Muscle layer of colon (tissue), 2 donors: Measurements from ENCODE around the gene ZFR2.

Experiments
- H3K27ac ChIP-seq: one replicate; pipeline ENCODE4 v1.7.0; 2013; ENCODE audit warnings: low read depth, mild to moderate bottlenecking, low read length, moderate library complexity
- H3K27me3 ChIP-seq, 2 donors: one replicate each; pipeline ENCODE4 v1.7.0; 2013; ENCODE audit warnings: low read length in 2 of 2, mild to moderate bottlenecking in 2 of 2; ENCODE audit not compliant: insufficient read depth in 2 of 2, control insufficient read depth in 1 of 2
- H3K36me3 ChIP-seq: one replicate; pipeline ENCODE4 v1.7.0; 2013; ENCODE audit warnings: mild to moderate bottlenecking, low read length; ENCODE audit not compliant: insufficient read depth
- H3K4me1 ChIP-seq: one replicate; pipeline ENCODE4 v1.7.0; 2013; ENCODE audit warnings: mild to moderate bottlenecking, low read length; ENCODE audit not compliant: insufficient read depth
- H3K4me3 ChIP-seq, 2 donors: one replicate each; pipeline ENCODE4 v1.7.0; 2013; ENCODE audit warnings: low read length in 2 of 2, low read depth in 1 of 2, mild to moderate bottlenecking in 1 of 2, moderate library complexity in 1 of 2
- H3K9ac ChIP-seq: one replicate; pipeline ENCODE4 v1.7.0; 2013; ENCODE audit warnings: low read length
- H3K9me3 ChIP-seq: one replicate; pipeline ENCODE4 v1.7.0; 2013; ENCODE audit warnings: mild to moderate bottlenecking, low read length
- donor health status: abdominal sarcoma.
- donor health status: Adenocarcinoma of cecum.

The ZFR2 gene

DNA sequence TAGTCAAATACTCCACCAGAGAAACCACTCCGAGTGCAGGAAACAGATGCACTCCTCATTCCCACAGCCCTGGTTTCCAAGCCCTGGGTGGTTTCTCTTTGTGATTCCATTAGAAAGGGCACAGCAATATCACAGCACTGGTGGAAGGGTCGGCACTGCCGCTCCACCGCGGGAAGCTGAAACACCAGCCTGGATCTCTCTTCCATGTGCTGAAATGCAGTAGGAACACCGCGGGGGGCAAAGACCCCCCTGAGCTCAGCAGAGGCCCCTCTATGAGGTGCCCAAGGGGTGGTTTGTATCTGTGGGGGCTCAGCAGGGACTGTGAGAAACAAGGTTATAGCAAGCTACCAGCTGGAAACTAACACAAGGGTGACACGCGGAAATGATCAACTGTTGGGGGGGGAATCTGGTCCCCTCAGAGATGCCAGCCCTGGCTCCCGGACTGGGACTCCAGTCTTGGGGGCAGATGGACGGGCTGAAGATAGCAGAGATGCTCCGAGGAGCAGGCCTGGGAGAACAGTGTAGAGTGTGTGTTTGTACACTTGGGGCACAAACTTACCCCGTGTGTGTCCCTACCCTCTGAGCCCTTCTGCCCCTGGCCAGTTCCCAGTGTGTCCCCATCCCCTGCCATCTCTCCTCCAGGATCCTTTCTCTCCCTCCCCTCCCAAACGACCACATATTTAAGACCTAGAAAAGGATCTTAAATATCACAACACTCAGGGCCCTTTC lies 1.8 kb downstream of the ZFR2 start:
- H3K27me3 ChIP-seq, result peaks cover 23 to 33% of the 10 kb centered on the region in 2 donors
- no peaks in the 10 kb centered on the region for H3K36me3 ChIP-seq
- no peaks in the 10 kb centered on the region for H3K4me1 ChIP-seq
- H3K9ac ChIP-seq, result no peak overlapping the region
- H3K4me3 ChIP-seq, result no peak overlapping the region
- peaks cover 3% of the 10 kb centered on the region for H3K9me3 ChIP-seq
- H3K27ac ChIP-seq, result no peak overlapping the region

DNA sequence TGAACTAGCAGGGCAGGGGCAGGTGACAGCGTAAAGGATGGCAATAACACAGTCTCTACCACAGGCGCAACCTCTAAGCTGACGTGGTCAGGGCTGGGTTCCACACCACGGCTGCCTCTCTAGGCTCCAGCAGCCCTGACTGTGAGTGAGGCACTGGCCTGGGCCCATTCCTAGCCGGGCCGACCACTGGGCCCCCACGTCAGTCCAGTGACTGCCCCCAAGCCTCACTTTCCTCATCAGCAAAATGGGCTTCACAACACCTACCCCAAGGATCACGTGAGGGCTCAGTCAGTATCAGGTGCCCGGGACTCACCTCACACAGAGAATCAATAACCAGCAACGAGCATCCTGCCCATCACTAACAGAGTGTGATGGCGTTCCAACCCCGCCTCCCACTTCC lies 5.2 kb downstream of the ZFR2 start:
- Histone ChIP-seq H3K36me3 (no peaks in the 10 kb centered on the region), H3K4me1 (no peaks in the 10 kb centered on the region), H3K27ac (no peak overlapping the region), H3K4me3 (no peak overlapping the region), H3K9ac (no peak overlapping the region), H3K27me3 (peaks cover 12 to 21% of the 10 kb centered on the region in 2 donors), H3K9me3 (no peaks in the 10 kb centered on the region)

DNA sequence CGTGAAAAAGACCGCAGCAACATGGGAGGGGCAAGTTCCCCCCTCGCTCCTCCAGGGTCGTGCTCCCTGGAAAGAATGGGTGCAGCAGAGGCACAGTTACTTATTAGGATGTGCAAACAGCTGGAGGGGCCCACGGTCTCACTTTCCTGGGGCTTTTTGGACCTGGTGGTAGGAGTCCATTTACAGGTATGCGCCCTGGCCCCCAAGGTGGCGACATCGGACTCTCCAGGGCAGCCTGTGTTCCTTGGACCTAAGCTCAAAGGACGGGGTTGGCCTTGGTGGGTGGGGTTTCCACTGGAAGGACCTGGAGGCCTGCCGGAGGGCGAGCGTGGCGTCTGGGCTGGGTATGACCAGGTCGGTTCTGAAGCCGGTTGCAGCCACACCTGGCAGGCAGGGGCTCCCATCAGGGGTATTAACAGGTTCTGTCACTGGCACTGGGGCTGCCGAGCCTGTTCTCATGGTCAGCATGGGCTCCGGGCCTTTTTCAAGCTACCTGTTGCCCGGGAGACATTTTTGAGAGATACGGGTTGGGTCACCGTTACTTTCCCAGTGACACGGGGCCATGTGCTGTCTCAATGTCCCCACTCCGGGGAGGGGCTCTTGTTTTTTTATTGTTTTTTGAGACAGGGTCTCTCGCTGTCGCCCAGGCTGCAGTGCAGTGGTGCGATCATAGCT lies 5.9 kb downstream of the ZFR2 start:
- Histone ChIP-seq H3K9ac (no peak overlapping the region), H3K9me3 (no peaks in the 10 kb centered on the region), H3K27me3 (peaks cover 8 to 14% of the 10 kb centered on the region in 2 donors), H3K4me1 (no peaks in the 10 kb centered on the region), H3K27ac (no peak overlapping the region), H3K4me3 (no peak overlapping the region), H3K36me3 (no peaks in the 10 kb centered on the region)

DNA sequence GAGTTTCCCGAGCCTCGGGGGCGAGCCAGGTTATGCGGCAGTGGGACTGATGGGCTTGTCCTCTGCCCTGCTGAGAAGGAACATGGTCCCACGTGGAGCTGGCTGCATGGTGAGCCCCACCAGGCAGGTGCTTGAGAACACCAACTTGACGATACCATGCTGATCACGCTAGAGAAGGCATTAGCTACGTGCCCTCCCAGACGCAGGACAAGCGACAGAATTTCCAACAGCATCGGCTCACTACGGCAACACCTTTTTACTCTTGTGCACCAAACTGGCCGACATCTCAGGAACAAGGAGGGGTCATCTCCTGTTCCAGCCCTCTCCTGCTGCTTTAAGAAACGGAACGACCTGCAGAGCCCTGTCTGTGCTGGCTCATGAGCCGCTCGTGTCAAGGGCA lies 8.3 kb downstream of the ZFR2 start:
- H3K9me3 ChIP-seq, result no peaks in the 10 kb centered on the region
- no peaks in the 10 kb centered on the region for H3K27me3 ChIP-seq
- no peak overlapping the region for H3K4me3 ChIP-seq

DNA sequence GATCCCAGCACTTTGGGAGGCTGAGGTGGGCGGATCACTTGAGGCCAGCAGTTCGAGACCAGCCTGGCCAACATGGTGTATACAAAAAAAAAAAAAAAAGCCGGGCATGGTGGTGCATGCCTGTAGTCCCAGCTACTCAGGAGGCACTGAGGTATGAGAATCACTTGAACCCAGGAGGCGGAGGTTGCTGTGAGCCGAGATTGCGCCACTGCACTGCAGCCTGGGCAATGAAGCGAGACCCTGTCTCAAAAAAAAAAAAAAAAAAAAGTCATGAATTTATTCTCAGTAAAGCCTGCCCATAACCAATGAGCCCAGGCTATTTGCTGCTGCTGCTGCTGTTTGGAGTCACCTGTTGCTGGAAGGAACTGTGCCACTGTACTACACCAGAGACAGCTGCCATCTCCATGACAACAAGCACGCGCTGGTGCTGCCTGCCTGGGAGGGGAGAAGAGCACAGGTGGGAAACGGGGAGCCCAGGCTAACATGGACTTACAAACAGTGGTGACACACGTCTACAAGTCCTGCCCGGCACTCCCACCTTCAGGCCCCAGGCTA lies 11.3 kb downstream of the ZFR2 start:
- Histone ChIP-seq H3K9me3 (peaks cover under 1% of the 10 kb centered on the region), H3K27me3 (no peaks in the 10 kb centered on the region), H3K9ac (no peak overlapping the region), H3K4me1 (no peaks in the 10 kb centered on the region), H3K36me3 (no peaks in the 10 kb centered on the region), H3K27ac (no peak overlapping the region), H3K4me3 (no peak overlapping the region)

More for the DNA sequence above, 8.3 kb downstream of the ZFR2 start:
- Histone ChIP-seq H3K9ac (no peak overlapping the region), H3K36me3 (no peaks in the 10 kb centered on the region), H3K4me1 (no peaks in the 10 kb centered on the region), H3K27ac (no peak overlapping the region)

DNA sequence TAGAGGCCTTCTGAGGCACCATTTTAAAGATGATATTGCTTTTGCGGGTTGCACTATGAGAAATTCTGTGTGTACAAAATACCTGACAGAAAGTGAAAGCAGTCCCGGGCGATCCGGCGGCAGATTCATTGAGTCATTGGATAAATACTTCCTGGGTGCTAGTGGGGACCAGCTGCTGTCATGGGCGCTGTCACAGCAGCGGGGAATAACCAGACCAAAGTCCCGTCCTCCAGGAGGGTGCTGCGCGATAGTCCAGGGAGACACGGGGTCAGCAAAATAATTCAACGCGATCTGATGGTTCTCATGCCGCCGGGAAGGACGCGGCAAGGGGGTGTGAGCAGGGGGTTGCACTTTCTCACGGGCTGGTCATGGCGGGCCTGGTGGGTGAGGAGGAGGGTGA lies 13.5 kb downstream of the ZFR2 start:
- H3K36me3 ChIP-seq, result no peaks in the 10 kb centered on the region
- no peaks in the 10 kb centered on the region for H3K27me3 ChIP-seq
- no peak overlapping the region for H3K9ac ChIP-seq
- H3K27ac ChIP-seq, result no peak overlapping the region
- H3K4me1 ChIP-seq, result no peaks in the 10 kb centered on the region
- peaks cover 10% of the 10 kb centered on the region for H3K9me3 ChIP-seq
- no peak overlapping the region for H3K4me3 ChIP-seq

DNA sequence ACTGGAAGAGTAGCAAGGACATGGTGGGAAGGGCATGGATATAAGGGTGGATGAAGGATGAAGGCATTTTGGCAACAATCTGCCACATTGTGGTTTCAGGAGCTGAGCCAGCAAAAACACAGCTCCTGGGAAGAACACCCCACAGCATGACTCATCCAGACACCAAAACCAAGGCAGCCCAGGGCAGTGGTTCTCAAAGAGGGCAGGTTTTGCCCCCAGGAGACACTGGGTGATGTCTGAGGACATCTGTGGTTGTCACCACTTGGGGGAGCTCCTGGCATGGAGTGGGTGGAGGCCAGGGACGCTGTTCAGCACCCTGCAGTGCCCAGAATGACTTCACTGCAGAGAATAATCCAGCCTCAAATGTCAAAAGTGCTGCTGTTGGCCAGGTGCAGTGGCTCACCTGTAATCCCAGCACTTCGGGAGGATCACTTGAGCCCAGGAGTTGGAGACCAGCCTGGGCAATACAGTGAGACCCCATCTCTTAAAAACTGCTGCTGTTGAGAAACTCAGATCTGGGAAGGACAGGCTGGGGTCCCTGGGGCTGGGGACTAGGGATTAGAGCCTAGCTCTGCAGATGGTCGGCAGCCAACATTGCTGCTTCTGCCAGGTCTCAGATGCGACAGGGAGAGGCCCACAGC lies 16.1 kb downstream of the ZFR2 start:
- H3K27me3 ChIP-seq, result no peaks in the 10 kb centered on the region
- no peak overlapping the region for H3K27ac ChIP-seq
- no peak overlapping the region for H3K9ac ChIP-seq
- no peaks in the 10 kb centered on the region for H3K4me1 ChIP-seq
- H3K4me3 ChIP-seq, result no peak overlapping the region
- no peaks in the 10 kb centered on the region for H3K36me3 ChIP-seq
- H3K9me3 ChIP-seq, result peaks cover 10% of the 10 kb centered on the region

DNA sequence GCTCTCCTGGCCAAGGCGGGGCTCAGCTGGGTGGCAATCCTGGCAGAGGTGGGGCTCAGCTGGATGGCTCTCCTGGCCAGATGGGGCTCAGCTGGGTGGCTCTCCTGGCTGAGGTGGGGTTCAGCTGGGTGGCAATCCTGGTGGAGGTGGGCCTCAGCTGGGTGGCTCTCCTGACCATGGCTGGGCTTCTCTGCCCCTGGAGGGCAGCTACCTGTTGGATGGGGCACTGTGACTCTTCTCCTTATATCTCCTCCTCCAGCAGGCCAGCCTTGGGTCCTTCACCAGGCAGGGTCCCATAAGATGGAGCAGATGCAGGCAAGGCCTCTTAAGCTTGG lies 16.7 kb downstream of the ZFR2 start:
- H3K27ac ChIP-seq, result no peak overlapping the region
- no peaks in the 10 kb centered on the region for H3K27me3 ChIP-seq
- no peak overlapping the region for H3K9ac ChIP-seq
- H3K4me1 ChIP-seq, result no peaks in the 10 kb centered on the region
- H3K4me3 ChIP-seq, result no peak overlapping the region
- peaks cover 10% of the 10 kb centered on the region for H3K9me3 ChIP-seq
- no peaks in the 10 kb centered on the region for H3K36me3 ChIP-seq

DNA sequence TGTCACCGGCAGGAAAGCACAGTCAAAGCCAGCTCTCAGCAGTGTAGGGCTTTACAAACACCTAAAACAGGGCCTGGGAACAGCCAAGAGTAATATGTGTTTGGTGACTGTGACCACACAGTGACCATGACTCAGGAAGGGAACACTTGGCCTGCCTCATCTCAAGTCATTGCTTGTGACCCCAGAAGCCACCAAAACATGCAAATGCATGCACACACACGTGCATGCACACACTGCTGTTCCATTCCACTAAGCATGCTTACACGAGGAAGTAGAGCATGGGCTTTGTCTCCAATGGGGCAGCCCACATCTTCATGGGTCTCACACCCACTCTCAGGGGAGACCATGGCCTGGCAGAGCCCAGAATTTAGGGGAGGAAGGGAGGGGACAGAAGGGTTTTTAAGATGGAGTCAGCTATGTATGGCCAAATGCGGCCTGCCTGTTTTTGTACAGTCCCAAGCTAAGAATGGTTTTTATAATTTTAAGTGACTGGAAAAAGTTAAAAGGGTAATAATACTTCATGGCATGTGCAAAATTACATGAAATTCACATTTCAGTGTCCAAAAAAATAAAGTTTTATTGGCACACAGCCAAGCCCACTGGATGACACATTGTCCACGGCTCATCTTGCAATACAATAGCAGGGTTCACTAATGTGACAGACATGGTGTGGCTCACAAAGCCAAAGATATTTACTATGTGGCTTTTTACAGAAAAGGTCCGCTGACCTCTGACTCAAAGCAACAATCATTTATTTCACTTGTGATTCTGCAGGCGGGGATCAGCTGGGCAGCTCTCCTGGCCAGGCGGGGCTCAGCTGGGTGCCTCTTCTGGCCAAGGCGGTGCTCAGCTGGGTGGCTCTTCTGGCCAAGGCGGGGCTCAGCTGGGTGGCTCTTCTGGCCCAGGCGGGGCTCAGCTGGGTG lies 17.3 kb downstream of the ZFR2 start:
- Histone ChIP-seq H3K36me3 (no peaks in the 10 kb centered on the region), H3K9ac (no peak overlapping the region), H3K9me3 (peaks cover 10% of the 10 kb centered on the region), H3K27me3 (no peaks in the 10 kb centered on the region), H3K4me1 (no peaks in the 10 kb centered on the region), H3K27ac (no peak overlapping the region), H3K4me3 (no peak overlapping the region)

DNA sequence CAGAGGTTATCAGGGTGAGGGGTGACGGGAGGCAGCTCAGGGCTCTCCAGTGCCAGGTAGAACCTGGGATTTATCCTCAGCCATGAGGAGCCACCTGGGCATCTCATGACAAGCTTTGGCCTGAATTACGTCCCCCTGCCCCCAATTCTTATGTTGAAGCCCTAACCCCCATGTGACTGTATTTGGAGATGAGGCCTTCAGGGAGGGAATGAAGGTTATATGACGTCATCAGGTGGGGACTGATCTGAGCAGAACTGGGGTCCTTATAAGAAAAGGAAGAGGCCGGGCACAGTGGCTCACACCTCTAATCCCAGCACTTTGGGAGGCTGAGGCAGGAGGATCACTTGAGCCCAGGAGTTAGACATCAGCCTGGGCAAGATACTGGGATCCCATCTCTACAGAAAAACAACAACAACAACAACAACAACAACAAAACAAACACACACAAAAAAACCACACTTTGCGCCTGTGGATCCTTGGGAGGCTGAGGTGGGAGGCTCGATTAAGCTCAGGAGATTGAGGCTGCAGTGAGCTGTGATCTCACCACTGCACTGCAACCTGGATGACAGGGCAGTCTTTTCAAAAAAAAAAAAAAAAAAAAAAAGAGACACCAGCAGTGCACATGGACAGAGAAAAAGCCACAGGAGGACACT lies 18.4 kb downstream of the ZFR2 start:
- Histone ChIP-seq H3K27me3 (no peaks in the 10 kb centered on the region), H3K4me1 (no peaks in the 10 kb centered on the region), H3K27ac (no peak overlapping the region), H3K4me3 (no peak overlapping the region), H3K9me3 (peaks cover 10% of the 10 kb centered on the region), H3K36me3 (no peaks in the 10 kb centered on the region), H3K9ac (no peak overlapping the region)
